Tibial artery (tissue), 4 donors: ENCODE measurements around the gene ZNF407.

Source experiments
- DNase-seq, 2 donors: peaks; one replicate each; pipeline ENCODE4 v3.0.0-alpha.2; 2019
- H3K27ac ChIP-seq, 2 donors: fragments of 200-600 bp; sonication (generic) in 1 of 2; 1 replicate in 1 of 2; 2 replicates in 1 of 2; pipeline ENCODE4 v1.5.1; 2018 to 2019; ENCODE audit warnings: mild to moderate bottlenecking in 1 of 2
- H3K27me3 ChIP-seq, 2 donors: fragments of 200-600 bp; sonication (generic) in 1 of 2; one replicate each; pipeline versions ENCODE4 v1.5.1 to v1.6.0; 2016 to 2019
- H3K36me3 ChIP-seq, 3 donors: fragments of 200-600 bp; sonication (generic) in 2 of 3; one replicate each; pipeline ENCODE4 v1.5.1; 2016 to 2019; ENCODE audit warnings: mild to moderate bottlenecking in 2 of 3
- H3K4me1 ChIP-seq, 4 donors: fragments of 200-600 bp; sonication (generic) in 2 of 4; 1 replicate in 3 of 4; 2 replicates in 1 of 4; pipeline ENCODE4 v1.5.1; 2016 to 2019
- H3K4me3 ChIP-seq, 2 donors: fragments of 200-600 bp; sonication (generic) in 1 of 2; 1 replicate in 1 of 2; 2 replicates in 1 of 2; pipeline ENCODE4 v1.5.1; 2018 to 2019; ENCODE audit warnings: mild to moderate bottlenecking in 2 of 2
- H3K9me3 ChIP-seq, 3 donors: fragments of 200-600 bp; sonication (generic) in 1 of 3; one replicate each; pipeline ENCODE4 v1.5.1; 2016 to 2019
- intact Hi-C: fragments of 100-400 bp; cut with DNase I; formaldehyde crosslinking; loops from one replicate; pipeline ENCODE4 v1.15.0; 2023; ENCODE audit warnings: low total_unique reads
- TF ChIP-seq, protein P1 (sequence below), 2 experiments: fragments of 200-600 bp in 1 of 2; fragments of 450-650 bp in 1 of 2; IDR thresholded peaks; one replicate each; pipeline ENCODE4 v1.5.1; 2017 to 2019; ENCODE audit warnings: antibody characterized with exemption in 2 of 2, mild to moderate bottlenecking in 1 of 2, moderate library complexity in 1 of 2

The ZNF407 gene

DNA sequence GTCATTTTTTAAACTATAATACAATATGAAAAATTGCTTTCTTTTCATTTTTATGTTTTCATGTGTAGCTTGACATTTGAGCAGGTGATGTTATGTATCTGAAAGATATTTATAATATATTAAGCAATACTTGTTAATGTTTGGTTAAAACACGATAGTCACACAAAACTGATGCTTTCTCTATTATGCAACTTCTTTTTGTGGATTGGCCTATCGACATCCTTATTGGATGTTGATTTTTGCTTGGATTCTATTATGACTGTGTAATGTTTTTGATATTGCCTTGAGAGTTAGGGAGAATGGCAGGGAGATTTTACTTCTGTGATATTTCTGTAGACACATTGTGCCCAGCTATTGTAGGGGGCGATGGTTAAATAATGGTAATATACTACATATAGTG, 128.0 kb downstream of the ZNF407 start:
- H3K4me3 ChIP-seq = no peak overlapping the region
- no peaks in the 10 kb centered on the region for H3K36me3 ChIP-seq
- no peaks in the 10 kb centered on the region for H3K27me3 ChIP-seq
- H3K27ac ChIP-seq = no peak overlapping the region
- H3K4me1 ChIP-seq = no peaks in the 10 kb centered on the region
- intact Hi-C loops = no loop called here
- TF ChIP-seq, protein P1, sequence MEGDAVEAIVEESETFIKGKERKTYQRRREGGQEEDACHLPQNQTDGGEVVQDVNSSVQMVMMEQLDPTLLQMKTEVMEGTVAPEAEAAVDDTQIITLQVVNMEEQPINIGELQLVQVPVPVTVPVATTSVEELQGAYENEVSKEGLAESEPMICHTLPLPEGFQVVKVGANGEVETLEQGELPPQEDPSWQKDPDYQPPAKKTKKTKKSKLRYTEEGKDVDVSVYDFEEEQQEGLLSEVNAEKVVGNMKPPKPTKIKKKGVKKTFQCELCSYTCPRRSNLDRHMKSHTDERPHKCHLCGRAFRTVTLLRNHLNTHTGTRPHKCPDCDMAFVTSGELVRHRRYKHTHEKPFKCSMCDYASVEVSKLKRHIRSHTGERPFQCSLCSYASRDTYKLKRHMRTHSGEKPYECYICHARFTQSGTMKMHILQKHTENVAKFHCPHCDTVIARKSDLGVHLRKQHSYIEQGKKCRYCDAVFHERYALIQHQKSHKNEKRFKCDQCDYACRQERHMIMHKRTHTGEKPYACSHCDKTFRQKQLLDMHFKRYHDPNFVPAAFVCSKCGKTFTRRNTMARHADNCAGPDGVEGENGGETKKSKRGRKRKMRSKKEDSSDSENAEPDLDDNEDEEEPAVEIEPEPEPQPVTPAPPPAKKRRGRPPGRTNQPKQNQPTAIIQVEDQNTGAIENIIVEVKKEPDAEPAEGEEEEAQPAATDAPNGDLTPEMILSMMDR (IDR thresholded peaks at IDR 0.05) = no peak
- no peaks in the 10 kb centered on the region for H3K9me3 ChIP-seq
- DNase-seq = no peak

DNA sequence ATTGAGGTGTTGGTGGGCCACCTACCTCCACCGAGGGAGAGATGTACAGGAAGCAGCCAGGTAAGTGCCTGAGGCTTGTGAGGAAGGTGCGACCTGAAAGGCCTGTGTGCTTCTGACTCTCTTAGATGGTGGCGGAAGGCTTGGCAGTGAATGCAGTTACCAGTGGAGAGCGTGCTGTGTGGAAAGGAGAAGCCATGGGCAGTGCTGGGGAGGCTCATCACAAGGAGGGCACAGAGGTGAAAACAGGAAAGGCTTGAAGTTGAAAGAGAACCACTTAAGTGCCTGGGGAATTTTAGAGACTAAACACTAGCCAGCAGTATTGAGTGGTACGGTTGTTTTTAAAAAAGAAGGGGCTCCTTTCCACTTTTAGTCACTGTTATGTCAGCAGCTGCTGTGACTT, 130.9 kb downstream of the ZNF407 start:
- TF ChIP-seq, protein P1 (IDR thresholded peaks at IDR 0.05) = no peak
- Histone ChIP-seq H3K9me3 (no peaks in the 10 kb centered on the region), H3K4me3 (no peak overlapping the region), H3K27me3 (no peaks in the 10 kb centered on the region), H3K4me1 (no peaks in the 10 kb centered on the region), H3K36me3 (no peaks in the 10 kb centered on the region), H3K27ac (no peak overlapping the region)
- DNase-seq = no peak
- intact Hi-C loops = no loop called here

- no peak overlapping the region for H3K4me3 ChIP-seq
- H3K27me3 ChIP-seq = no peaks in the 10 kb centered on the region
- no peaks in the 10 kb centered on the region for H3K4me1 ChIP-seq
- no peak overlapping the region for H3K27ac ChIP-seq
- no peaks in the 10 kb centered on the region for H3K9me3 ChIP-seq
- DNase-seq = no peak
- H3K36me3 ChIP-seq = no peaks in the 10 kb centered on the region
- TF ChIP-seq, protein P1 (IDR thresholded peaks at IDR 0.05) = no peak
- intact Hi-C loops = no loop called here
Measured at GRCh38 chr18:74731097-74731496, 133.4 kb downstream of the ZNF407 start.

GRCh38 chr18:74732380-74732779, 134.7 kb downstream of the ZNF407 start:
- no peak overlapping the region for H3K27ac ChIP-seq
- H3K4me3 ChIP-seq = no peak overlapping the region

GRCh38 chr18:74733598-74733997, 135.9 kb downstream of the ZNF407 start:
- Histone ChIP-seq H3K27ac (no peak overlapping the region), H3K4me1 (no peaks in the 10 kb centered on the region), H3K36me3 (no peaks in the 10 kb centered on the region), H3K9me3 (no peaks in the 10 kb centered on the region), H3K4me3 (no peak overlapping the region), H3K27me3 (no peaks in the 10 kb centered on the region)
- no peak for DNase-seq
- TF ChIP-seq, protein P1 (IDR thresholded peaks at IDR 0.05) = no peak
- intact Hi-C loops = no loop called here

More at GRCh38 chr18:74732380-74732779, 134.7 kb downstream of the ZNF407 start:
- Histone ChIP-seq H3K27me3 (no peaks in the 10 kb centered on the region), H3K36me3 (no peaks in the 10 kb centered on the region), H3K4me1 (no peaks in the 10 kb centered on the region), H3K9me3 (no peaks in the 10 kb centered on the region)
- intact Hi-C loops = no loop called here
- DNase-seq = no peak
- TF ChIP-seq, protein P1 (IDR thresholded peaks at IDR 0.05) = no peak

- intact Hi-C loops = no loop called here
- TF ChIP-seq, protein P1 (IDR thresholded peaks at IDR 0.05) = no peak
- H3K4me3 ChIP-seq = no peak overlapping the region
- DNase-seq = no peak
- H3K27ac ChIP-seq = no peak overlapping the region
- H3K27me3 ChIP-seq = no peaks in the 10 kb centered on the region
- no peaks in the 10 kb centered on the region for H3K36me3 ChIP-seq
- H3K4me1 ChIP-seq = no peaks in the 10 kb centered on the region
- H3K9me3 ChIP-seq = no peaks in the 10 kb centered on the region
Measured at GRCh38 chr18:74734013-74734444, 136.4 kb downstream of the ZNF407 start.
